HG03135 (cell line): ENCODE data around the gene UTS2.

ENCODE experiments used
- ATAC-seq: cut with Tn5 transposase; IDR thresholded peaks from one replicate; pipeline ENCODE4 v1.9.1; 2021; ENCODE audit warnings: mild to moderate bottlenecking, moderate library complexity; ENCODE audit not compliant: unreplicated experiment

The UTS2 gene, protein sequence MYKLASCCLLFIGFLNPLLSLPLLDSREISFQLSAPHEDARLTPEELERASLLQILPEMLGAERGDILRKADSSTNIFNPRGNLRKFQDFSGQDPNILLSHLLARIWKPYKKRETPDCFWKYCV

DNA sequence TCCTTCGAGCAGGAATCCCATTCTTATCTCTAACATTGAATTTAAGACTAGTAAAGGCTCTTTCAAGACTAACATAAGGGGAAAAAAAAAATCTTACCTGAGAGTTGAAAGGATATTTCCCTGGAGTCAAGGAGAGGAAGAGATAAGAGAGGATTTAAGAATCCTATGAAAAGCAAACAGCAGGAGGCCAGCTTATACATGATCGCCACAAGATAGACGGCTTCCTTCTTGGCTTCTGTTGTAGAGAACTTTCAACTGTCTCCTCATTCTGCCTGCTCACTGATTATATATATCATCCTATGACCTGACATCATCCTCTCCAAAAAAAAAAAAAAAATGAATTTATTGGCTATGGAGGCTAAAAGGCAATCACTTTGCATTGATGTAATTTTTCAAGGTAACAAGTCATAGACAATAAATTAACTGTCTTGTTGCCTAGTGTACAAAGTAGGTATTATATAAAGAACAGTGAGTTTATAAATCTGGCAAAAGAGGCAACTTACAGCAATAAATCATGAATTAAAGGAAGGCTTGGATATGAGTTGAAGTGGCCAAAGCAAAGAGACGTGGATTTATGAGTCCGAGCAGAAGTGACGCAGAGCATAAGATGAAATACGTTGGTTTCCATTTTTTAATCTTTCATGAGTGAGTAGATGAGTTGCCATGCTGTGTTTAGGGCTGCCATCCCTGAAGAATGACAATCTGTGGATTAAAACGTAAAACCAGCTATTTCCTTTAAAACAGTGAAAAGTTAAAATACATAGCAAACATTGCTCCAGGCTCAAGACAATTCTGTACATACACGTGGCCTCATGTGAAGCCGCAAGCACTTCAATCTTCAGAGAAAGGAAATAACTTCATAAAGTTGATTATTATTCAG lies at the start of gene UTS2:
Gene UTS2, minus strand, starts transcription at position 262 of the 880 bp plus-strand sequence. Its CDS starts 62 bp downstream, at position 200.
- no peak for ATAC-seq

DNA sequence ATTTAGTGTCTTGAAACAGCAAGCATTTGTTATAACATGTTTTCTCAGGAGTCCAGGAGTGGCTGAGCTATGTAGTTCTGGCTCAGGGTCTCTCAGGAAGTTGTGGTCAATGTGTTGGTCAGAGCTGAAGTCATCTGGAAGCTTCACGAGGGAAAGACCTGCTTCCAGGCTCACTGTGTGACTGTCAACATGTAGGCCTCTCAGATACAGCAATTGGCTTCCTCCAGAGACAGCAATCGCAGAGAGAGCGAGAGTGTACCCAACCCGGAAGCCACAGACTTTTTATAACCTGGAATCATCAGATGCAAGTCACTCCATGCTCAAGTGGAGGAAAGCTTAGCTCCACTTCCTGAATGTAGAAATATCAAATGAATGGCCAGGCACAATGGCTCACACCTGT lies 46.9 kb upstream of the UTS2 start:
- no peak for ATAC-seq

DNA sequence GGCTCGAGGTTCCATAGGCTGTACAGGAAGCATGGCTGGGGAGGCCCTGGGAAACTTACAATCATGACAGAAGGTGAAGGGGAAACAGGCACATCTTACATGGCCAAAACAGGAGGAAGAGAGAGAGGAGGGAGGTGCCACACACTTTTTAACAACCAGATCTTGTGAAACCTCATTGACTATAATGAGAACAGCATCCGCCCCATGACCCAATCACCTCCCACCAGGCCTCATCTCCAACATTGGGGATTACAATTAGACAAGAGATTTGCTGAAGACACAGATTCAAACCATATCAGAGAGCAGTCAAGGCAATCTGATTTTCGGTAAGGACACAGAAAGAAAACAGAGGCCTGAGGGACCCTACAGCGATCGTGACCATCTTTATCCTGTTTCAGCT lies 46.1 kb upstream of the UTS2 start:
- ATAC-seq = no peak

DNA sequence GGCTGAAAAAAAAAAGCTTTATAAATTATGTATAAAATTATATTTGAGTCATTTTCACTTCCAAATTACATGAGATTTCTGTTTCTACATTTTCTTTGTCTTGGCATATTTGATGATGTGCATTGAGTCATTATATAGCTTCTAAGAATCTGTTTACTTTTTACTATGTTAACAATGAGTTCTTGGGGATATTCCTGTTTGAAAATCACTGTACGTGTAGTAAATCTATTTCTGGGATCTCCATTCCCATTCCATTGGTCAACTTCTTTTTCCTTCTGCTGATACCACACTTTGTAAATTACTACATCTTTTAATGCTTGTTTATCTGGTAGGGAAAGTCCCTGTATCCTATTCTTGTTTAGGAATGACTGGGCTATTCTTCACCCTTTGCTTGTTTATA lies 44.1 kb upstream of the UTS2 start:
- ATAC-seq = no peak

DNA sequence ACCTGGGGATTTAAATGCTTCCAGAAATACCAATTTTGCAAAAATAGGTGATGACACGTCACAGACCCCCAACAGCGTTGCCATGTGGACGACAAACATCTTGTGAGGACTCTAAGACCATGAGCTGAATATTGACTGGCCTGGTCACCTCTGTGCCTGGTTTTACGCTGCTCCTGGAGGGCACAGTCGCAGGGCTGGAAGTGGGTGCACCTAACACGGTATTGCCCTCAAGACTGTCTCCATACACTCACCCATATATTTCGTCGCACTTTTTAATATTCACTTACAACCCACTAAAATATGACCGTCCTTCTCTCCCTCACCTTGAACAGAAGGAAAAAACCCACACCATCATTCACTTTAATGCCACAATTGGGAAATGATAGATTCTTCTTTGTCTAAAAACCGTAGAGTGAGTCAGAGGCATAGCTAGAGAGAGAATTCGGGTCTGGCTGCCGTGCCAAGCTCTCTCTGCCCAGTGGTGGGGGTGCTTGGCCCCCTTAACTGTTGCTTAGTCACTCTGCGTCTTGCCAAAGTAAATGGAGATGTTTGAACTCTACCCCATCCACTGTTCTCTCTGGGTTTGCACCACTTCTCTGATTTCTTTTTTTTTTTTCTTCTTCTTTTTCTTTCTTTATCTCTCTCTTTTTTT lies 40.8 kb upstream of the UTS2 start:
- no peak for ATAC-seq

DNA sequence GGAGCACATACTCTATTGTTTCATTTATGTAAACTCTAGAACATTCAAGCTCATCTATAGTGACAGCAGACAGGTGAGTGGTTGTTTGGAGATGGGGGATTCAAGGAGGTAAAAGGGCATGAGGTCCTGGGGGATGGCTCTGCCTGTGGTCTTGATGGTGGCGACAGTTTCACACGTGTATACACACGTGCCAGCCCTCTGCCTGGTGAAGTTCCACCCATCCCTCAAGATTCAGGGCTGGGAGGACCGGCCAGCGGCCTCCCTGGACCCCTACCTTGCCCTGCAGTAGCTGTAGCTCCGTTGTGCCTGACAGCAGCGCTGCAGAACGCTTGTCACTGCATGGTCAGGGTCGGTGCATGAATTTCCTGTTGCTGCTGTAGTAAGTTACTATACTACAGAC lies 38.9 kb upstream of the UTS2 start:
- ATAC-seq = no peak

DNA sequence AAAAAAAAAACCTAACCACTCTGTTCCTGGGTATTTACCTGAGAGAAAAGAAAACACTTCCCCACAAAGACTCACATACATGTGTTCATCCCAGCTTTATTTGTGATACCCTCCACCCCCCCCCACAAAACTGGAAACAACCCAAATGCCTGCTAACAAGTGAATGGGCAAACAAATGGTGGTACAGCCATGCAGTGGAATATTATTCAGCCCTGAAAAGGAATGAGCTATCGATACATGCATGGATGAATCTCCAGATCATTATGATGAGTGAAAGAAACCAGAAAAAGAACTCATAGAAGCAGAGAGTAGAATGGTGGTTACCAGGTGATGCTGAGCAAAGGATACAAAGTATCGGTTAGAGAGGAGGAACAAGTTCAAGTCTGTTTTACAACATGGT lies 38.0 kb upstream of the UTS2 start:
- ATAC-seq = no peak

DNA sequence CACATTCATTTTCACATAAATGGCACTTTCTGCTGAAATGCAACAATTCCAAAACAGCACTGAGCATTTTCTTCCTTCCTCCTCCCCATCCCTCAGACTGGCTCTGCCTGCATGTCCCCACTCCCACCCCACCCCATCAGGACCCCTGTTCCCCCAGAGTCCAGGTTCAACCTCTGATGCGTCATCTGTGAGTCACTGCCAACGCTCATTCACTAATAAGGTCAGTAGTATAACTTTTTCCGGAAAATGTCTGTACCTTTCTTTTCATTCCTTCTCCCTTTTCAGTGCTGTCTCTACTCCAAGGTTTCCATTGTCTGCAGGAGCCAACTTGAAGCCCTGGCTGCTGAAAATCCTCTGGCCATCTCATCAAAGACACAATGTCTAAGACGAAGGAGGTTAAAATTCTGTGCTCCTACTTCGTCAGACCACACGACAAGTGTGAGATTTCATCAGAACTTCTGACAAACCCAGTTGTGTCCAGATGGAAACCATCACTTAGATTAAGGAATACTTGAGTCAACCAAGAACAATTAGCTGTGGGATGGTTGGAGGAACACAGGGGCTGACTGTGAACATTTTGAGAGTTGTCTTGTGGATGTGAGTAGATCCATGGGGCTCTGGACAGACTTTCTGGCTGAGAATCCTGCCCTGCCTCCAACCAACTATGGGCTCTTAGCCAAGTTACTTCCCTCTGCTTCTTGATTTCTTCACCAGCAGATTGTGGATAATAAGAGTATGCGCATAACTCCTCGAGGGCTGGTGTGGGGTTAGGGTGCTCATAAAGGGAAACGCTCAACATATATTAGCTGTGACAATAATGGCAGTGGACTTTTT lies 35.6 kb upstream of the UTS2 start:
- no peak for ATAC-seq

DNA sequence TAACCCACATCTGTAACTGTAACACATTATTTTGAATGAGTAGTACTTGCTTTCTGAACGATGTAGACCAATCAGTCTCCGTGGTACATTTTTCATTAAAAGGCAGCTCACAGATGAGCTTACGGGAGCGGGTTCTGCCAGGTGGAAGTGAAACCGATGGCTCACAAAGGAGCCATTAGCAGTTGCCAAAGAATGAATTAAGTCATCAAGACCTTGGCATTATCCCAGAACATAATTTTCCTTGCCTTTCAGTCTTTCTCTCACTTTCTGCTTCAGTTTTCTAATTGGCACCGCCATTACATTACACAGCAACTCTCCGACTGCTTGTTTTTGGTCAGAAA lies 33.5 kb upstream of the UTS2 start:
- ATAC-seq = no peak

DNA sequence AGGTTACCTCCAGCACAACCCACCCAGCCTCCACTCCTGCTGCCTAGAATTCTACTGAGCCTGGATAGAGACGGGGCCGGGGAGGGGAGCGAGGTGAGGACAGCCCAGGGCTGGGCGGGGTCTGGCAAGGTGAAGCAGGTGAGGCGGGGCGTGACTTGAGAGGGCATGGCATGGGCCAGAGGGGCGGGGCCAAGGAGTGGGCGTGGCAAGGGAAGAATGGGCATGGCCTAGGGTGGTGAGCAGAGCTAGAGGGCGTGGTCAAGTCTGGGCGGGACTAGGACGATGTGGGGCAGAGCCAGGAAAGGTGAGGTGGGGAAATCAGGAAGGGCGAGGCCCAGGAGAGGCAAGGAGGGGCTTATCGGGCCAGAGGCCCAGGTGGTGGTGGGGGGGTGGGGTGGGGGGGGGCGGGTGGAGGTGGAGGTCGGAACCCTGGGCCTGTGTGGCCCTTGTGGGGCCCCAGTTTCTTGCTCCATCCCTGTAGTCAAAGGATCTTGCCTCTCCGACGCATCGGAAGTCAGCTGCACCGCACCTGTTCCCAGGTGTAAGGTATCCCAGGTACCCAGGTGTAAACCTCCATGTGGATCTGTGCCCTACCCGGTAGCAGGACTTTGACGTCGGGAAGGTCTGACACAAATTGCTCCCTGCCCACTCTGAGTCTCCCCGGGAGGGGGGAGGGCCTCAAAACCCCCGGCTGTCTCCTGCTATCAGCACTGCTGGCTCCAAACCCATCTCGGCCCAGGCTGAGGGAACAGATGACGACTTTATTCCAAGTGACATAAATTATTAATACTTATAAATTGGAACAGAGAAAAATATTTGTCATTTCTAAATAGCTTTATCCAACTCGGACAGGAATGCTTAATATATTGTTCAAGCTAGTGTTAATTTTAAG lies 32.9 kb upstream of the UTS2 start:
- ATAC-seq = no peak

DNA sequence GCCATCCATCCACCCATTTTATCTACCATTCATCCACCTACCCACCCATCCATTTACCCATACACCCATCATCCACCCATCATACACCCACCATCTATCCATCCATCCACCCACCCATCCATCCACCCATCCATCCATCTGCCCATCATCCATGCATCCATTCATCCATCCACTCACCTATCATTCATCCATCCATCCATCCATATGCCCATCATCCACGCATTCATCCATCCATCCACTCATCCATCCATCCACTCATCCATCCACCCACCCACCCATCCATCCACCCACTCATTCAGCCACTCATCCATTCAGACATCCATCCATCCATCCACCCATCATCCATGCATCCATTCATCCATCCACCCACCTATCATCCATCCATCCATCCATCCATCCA lies 31.9 kb upstream of the UTS2 start:
- ATAC-seq = no peak

DNA sequence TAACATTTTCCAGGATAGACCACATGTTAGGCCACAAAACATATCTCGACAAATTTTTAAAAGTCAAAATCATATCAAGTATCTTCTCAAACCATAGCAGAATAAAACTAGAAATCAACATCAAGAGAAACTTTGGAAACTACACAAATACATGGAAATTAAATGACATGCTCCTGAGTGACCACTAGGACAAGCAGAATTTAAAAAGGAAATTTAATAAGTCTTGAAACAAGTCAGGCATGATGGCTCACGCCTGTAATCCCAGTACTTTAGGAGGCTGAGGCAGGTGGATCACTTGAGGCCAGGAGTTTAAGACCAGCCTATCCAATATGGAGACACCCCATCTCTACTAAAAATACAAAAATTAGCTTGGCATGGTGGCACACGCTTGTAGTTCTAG lies 26.4 kb upstream of the UTS2 start:
- ATAC-seq = no peak

DNA sequence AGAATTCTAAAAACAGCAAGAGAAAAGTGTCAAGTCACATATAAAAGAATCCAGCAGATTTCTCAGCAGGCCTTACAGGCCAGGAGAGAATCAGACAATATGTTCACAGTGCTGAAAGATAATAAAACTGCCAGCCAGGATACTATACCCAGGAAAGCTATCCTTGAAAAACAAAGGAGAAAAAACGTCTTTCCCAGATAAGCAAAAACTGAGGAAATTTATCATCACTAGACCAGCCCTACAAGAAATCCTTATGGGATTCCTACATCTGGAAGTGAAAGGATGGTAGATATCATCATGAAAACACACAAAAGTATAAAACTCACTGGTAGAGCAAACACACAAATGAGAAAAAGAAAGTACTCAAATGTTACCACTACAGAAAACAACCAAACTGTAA lies 25.2 kb upstream of the UTS2 start:
- ATAC-seq = no peak

DNA sequence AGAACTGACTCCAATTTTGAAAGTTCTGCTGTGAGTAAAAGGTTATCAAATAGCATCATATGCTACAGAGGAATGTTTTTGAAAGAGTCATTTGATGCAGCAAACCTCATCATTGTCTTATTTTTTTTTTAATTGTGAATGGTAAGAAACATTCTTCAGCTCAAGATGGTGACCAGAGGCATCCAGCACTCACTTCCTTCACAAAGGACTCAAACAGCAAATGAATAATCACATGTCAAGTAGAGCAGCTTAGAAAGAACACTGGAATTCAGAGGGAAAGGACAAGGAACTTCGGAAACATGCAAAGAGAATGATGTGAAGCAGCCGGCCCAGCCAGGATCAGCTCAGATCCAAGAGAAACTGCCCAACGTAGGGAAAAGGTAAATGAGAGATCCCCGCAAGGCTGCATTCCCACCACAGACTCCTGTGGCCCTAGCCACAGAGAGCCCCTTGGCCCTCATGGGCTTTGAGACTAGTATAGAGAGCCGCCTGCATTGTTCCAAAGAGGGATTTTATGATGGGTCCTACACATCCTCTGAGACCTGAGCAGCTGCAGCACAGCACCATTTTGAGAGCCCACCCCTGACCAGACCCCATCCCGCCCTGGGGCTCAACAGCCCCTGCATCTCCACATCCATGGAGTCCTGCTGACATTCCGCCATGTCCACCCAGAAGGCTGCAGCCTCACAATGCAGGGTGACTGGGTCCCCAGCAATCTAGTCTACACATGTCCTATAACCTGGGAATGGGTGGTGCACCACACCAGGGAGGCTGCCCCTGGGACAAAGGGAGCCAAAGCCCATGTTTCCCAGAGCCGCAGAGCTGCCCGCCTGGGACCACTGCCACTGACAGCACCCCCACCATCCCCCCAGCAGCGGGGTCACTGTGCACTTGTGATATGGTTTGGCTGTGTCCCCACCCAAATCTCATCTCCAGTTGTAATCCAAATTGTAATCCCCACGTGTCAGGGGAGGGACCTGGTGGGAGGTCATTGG lies 21.2 kb upstream of the UTS2 start:
- no peak for ATAC-seq

DNA sequence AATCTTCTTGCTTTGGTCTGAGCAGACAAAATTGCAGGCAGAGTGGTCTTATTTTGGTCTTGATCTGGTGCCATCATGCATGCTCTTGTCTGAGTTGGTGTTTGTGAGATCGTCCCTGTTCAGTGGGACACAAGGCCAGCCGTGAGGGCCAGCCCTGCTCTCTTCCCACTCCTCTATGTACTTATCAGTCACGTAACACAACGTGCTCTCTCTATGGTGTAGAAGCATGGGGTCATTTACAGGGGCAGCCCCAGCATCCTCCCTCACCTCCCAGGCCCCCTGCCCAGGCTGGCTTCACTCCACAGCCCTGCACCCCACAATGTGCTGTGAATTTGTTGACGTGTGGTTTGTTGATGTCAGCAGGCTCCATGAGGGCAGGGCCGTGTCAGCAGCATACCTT lies 18.3 kb upstream of the UTS2 start:
- no peak for ATAC-seq

DNA sequence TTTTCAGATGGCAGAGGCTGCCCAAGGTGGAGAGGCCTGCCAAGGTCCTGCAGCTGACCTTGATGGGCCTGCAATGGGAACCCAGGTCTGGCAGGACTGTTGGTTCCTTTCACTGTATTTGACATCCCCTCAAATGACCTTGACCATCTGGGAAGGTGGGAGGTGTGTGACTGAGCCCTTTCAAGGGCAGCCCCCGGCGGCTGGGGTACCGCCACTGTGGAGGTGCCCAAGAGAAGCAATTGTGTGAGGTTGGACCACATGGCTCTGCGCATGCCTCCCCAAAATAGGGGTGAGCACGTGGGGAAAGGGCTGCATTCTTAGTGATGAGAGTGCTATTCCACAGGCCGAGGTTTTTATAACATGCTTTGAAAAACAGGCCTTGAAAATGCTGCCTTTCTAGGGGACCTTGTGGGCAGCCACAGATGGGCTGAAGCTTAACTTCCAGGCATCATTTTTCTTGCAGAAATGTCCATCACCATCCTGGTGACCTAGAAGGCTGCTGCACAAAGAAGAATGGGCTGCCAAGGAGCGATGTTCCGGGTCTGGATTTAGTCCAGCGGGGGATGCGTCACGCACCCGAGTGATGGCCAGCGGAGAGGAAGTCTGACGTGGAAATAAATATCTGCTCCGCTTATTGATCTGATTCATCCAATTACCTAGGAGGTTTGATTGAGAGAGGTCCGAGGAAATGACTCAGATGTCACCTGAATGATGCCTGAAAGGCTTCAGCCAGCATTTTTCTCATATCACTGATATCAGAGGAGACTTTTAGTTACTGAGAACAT lies 16.5 kb upstream of the UTS2 start:
- no peak for ATAC-seq

DNA sequence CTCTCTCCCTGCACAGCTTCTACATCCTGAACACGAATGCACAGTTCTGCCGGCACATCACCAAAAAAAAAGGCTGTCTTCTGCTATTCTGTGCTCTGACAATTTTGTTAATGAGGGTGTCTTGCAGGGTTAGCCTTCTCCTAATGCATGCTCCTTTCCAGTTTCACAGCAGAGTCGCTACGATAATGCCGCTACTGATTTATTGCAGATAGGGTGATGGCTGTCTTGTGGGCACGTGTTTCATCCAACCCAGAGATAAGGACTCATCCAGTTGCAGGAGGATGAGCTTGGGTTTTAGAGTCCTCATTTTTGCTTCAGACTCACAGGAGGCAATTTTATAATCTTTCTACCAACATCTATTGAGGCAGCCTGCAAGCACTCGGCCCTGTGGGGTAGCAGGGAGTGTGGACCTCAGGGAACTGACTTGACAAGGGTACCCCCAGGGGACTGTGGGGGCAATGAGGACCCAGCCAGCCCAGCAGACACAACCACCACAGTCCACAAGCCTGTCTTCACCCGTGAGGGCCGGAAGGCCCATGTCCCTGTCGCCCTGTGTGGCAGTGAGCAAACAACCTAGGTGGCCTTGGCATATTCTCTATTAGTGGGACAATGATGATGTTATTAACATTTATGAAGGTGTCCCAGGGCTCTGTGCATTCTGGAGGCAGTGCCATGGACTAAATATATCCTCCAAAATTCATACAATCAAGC lies 15.4 kb upstream of the UTS2 start:
- ATAC-seq = no peak

DNA sequence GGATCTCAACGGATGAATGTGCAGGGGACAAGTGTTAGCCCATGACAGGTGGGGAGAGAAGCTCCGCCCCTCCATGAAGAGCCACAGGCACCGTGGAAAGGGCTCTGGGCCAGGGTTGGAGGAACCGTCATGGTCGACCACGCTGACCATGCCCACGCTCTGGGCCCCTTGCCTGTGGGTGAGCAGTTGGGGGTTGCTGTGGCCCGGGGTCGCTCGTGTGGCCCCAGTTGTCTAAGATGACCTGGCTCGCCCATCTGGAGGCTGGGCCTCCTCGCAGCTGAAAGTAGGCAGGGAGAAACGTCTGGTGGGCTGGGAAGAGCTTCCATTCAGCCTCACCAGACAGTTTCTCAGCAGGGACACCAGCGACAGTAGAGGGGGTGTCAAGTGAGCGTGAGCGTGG lies 13.1 kb upstream of the UTS2 start:
- no peak for ATAC-seq
